HepG2 (cell line): ENCODE data around the gene RASAL1. TPM values are rescaled to one million over a fixed set of nuclear protein-coding genes. Genes with fewer than 3 reads are reported as not detected.

Source experiments
- ATAC-seq: fragments of 200-7000 bp; cut with Tn5 transposase; 3 replicates; pipeline ENCODE4 v1.9.1; 2020; ENCODE audit warnings: mild to moderate bottlenecking, moderate library complexity
- BruUV-seq: library from RNA; stranded (reverse); fragments of 400-500 nt; replicated peaks from 2 replicates; lab custom pipeline; 2021; lab: Mats Ljungman, UMichigan
- CTCF ChIA-PET: fragments of 300-600 bp; formaldehyde crosslinking; extraction: SDS; loops from one replicate; lab custom pipeline; 2021; ENCODE audit warnings: low total read pairs, inconsistent platforms, low intra/inter-chr PET ratio; lab: Yijun Ruan, JAX
- POLR2A ChIA-PET: fragments of 350-600 bp; sonication (Branson Sonifier 250); formaldehyde crosslinking; loops from one replicate; lab custom pipeline; 2020; ENCODE audit warnings: antibody characterized with exemption, inconsistent platforms; lab: Yijun Ruan, JAX
- DNase-seq: peaks from one replicate; pipeline ENCODE4 v3.0.0-alpha.2; 2015; ENCODE audit warnings: low spot score
- FAIRE-seq: peaks from 3 replicates; lab custom pipeline; 2011; peaks lifted over from hg19 to GRCh38; lab: Jason Lieb, UNC
- H2AFZ ChIP-seq: one replicate; pipeline ENCODE4 v1.6.1; 2011; ENCODE audit warnings: low read length, inconsistent platforms
- H3K27ac ChIP-seq: fragments of 300-600 bp; 3 replicates; pipeline ENCODE4 v1.8.0; 2011; ENCODE audit warnings: mixed run types, mild to moderate bottlenecking, mixed read lengths, low read length, inconsistent platforms; ENCODE audit not compliant: insufficient read depth; ENCODE audit errors: extremely low read length
- H3K27me3 ChIP-seq, 2 experiments: fragments of 200-600 bp in 1 of 2; 2 replicates in 1 of 2; 3 replicates in 1 of 2; pipeline versions ENCODE4 v1.6.0 to v1.8.0; 2011; ENCODE audit warnings: low read length in 2 of 2, mild to moderate bottlenecking in 2 of 2, moderate library complexity in 2 of 2, inconsistent platforms in 1 of 2; ENCODE audit not compliant: insufficient read depth in 2 of 2, control insufficient read depth in 1 of 2
- H3K36me3 ChIP-seq, 2 experiments: fragments of 200-600 bp in 1 of 2; replicated peaks in 1 of 2; 2 replicates in 1 of 2; 3 replicates in 1 of 2; pipeline versions ENCODE4 v1.5.1 to v1.8.0; 2011; ENCODE audit warnings: low read length in 2 of 2, inconsistent platforms in 1 of 2; ENCODE audit not compliant: insufficient read depth in 2 of 2, control insufficient read depth in 1 of 2
- H3K4me1 ChIP-seq: 2 replicates; pipeline ENCODE4 v1.5.1; 2012; ENCODE audit warnings: low read length, inconsistent platforms; ENCODE audit not compliant: insufficient read depth
- H3K4me2 ChIP-seq: 2 replicates; pipeline ENCODE4 v1.6.0; 2011; ENCODE audit warnings: low read depth, low read length, inconsistent platforms
- H3K4me3 ChIP-seq, 3 experiments: fragments of 200-600 bp in 1 of 3; sonication (generic), shearing (Covaris generic) in 1 of 3; replicated peaks in 1 of 3; 2 replicates each; pipeline ENCODE4 v1.5.1; 2011 to 2016; ENCODE audit warnings: low read length in 3 of 3, inconsistent platforms in 2 of 3, low read depth in 2 of 3, mild to moderate bottlenecking in 2 of 3, control low read depth in 1 of 3, mixed read lengths in 1 of 3; ENCODE audit not compliant: insufficient read depth in 1 of 3
- H3K79me2 ChIP-seq: one replicate; pipeline ENCODE4 v1.6.1; 2011; ENCODE audit warnings: low read length, inconsistent platforms; ENCODE audit not compliant: insufficient read depth
- H3K9ac ChIP-seq: 2 replicates; pipeline ENCODE4 v1.6.0; 2011; ENCODE audit warnings: mild to moderate bottlenecking, low read depth, low read length, inconsistent platforms; ENCODE audit not compliant: insufficient read depth
- H3K9me3 ChIP-seq: 2 replicates; pipeline ENCODE4 v1.5.1; 2012; ENCODE audit warnings: mild to moderate bottlenecking, low read length
- H4K20me1 ChIP-seq: 2 replicates; pipeline ENCODE4 v1.6.0; 2011; ENCODE audit warnings: inconsistent platforms, mild to moderate bottlenecking, low read length, moderate library complexity; ENCODE audit not compliant: insufficient read depth
- AGO2 ChIP-seq: fragments of 200-400 bp; formaldehyde crosslinking; optimal IDR thresholded peaks from 2 replicates; pipeline ENCODE3; 2017; ENCODE audit warnings: mild to moderate bottlenecking, low read depth, low read length, moderate library complexity
- AHR ChIP-seq: IDR thresholded peaks from 2 replicates; pipeline ENCODE4 v1.6.1; 2018; ENCODE audit warnings: missing genetic modification reagents, missing compliant biosample characterization
- ATF1 ChIP-seq: IDR thresholded peaks from 2 replicates; pipeline ENCODE4 v1.6.1; 2016; ENCODE audit warnings: mild to moderate bottlenecking, control low read depth
- JUNB ChIP-seq: sonication (generic); formaldehyde crosslinking; IDR thresholded peaks from 2 replicates; pipeline ENCODE4 v1.8.0; 2022; ENCODE audit warnings: missing genetic modification reagents, mild to moderate bottlenecking, borderline replicate concordance
- KLF9 ChIP-seq: IDR thresholded peaks from 2 replicates; pipeline ENCODE4 v1.6.1; 2016; ENCODE audit warnings: low read depth
- MEIS1 ChIP-seq: sonication (generic); formaldehyde crosslinking; IDR thresholded peaks from 2 replicates; pipeline ENCODE4 v1.9.0; 2021; ENCODE audit warnings: mild to moderate bottlenecking, missing genetic modification reagents, moderate library complexity, borderline replicate concordance
- MIXL1 ChIP-seq: IDR thresholded peaks from 2 replicates; pipeline ENCODE4 v1.6.1; 2016
- PRDM4 ChIP-seq: sonication (generic); formaldehyde crosslinking; IDR thresholded peaks from 2 replicates; pipeline ENCODE4 v1.9.0; 2021; ENCODE audit warnings: missing genetic modification reagents, borderline replicate concordance
- PRPF4 ChIP-seq: fragments of 200-400 bp; formaldehyde crosslinking; IDR thresholded peaks from 2 replicates; pipeline ENCODE4 v1.6.1; 2016; ENCODE audit warnings: low read length, low read depth; ENCODE audit not compliant: poor library complexity, severe bottlenecking
- RBFOX2 ChIP-seq: fragments of 200-400 bp; formaldehyde crosslinking; IDR thresholded peaks from 2 replicates; pipeline ENCODE4 v1.6.1; 2017; ENCODE audit warnings: low read depth, mild to moderate bottlenecking, low read length
- SIN3A ChIP-seq: IDR thresholded peaks from 2 replicates; pipeline ENCODE4 v1.6.1; 2011; ENCODE audit warnings: low read depth, mild to moderate bottlenecking, control low read depth, low read length, borderline replicate concordance
- SSRP1 ChIP-seq: IDR thresholded peaks from 2 replicates; pipeline ENCODE4 v1.6.1; 2016; ENCODE audit warnings: control low read depth
- U2AF2 ChIP-seq: fragments of 200-400 bp; formaldehyde crosslinking; IDR thresholded peaks from 2 replicates; pipeline ENCODE4 v1.6.1; 2017; ENCODE audit warnings: low read depth, mild to moderate bottlenecking, low read length
- ZHX1 ChIP-seq: sonication (generic); formaldehyde crosslinking; IDR thresholded peaks from 2 replicates; pipeline ENCODE4 v1.8.1; 2022; ENCODE audit warnings: low read depth, mild to moderate bottlenecking, missing genetic modification reagents
- ZMYM3 ChIP-seq: sonication (generic); formaldehyde crosslinking; IDR thresholded peaks from 2 replicates; pipeline ENCODE4 v1.5.1; 2020; ENCODE audit warnings: mild to moderate bottlenecking, missing genetic modification reagents
- ZNF337 ChIP-seq: sonication (generic); formaldehyde crosslinking; IDR thresholded peaks from 2 replicates; pipeline ENCODE4 v1.5.1; 2020; ENCODE audit warnings: missing genetic modification reagents, low read depth, mild to moderate bottlenecking, borderline replicate concordance
- ZNF33B ChIP-seq: sonication (generic); formaldehyde crosslinking; IDR thresholded peaks from 2 replicates; pipeline ENCODE4 v1.5.1; 2020; ENCODE audit warnings: mild to moderate bottlenecking, missing genetic modification reagents
- WGBS: methylation state at CpG from one replicate; pipeline ENCODE4 v1.1.6; 2017; ENCODE audit warnings: low lambda C conversion rate; 5-methylcytosine and 5-hydroxymethylcytosine counted together
- in situ Hi-C: cut with HindIII; loops from 2 replicates; pipeline ENCODE4 v1.10.0; 2017; ENCODE audit warnings: low pct_unique_long_range_greater_than_20kb; ENCODE audit not compliant: extremely low pct_ligation_motif_present
- intact Hi-C: fragments of 100-400 bp; cut with micrococcal nuclease; formaldehyde crosslinking; loops from one replicate; pipeline ENCODE4 v1.10.0; 2022; ENCODE audit not compliant: unreplicated experiment
- polyA plus RNA-seq, 8 experiments: library from polyadenylated mRNA; depleted of rRNA in 3 of 8; stranded (reverse) in 7 of 8; unstranded in 1 of 8; fragments of >200 nt; fragmentation: Illumina TruSeq in 4 of 8; extraction: Trizol in 4 of 8; gene quantifications; 2 replicates each; pipeline versions ENCODE4 v1.2.1 to v1.2.3, GENCODE V29; 2011 to 2016; ENCODE audit warnings: low read depth in 4 of 8, missing spikeins in 1 of 8, mixed read lengths in 1 of 8; ENCODE audit not compliant: insufficient read depth in 1 of 8
- total RNA-seq, 5 experiments: library from RNA; depleted of rRNA; stranded (reverse); fragments of >200 nt; fragmentation: Illumina TruSeq; extraction: Trizol; gene quantifications; 2 replicates each; pipeline ENCODE4 v1.2.3, GENCODE V29; 2016; ENCODE audit warnings: low read depth in 1 of 5
- TF ChIP-seq, protein P1 (sequence below): sonication (generic); formaldehyde crosslinking; IDR thresholded peaks from 2 replicates; pipeline ENCODE4 v1.4.0; 2020; ENCODE audit warnings: missing genetic modification reagents; ENCODE audit errors: not compliant biosample characterization

The RASAL1 gene
- total and polyA plus RNA-seq, 2 of the 13 experiments (the other 11 are each of a cell fraction or from before 2014, with no cell fraction given): not detected

DNA sequence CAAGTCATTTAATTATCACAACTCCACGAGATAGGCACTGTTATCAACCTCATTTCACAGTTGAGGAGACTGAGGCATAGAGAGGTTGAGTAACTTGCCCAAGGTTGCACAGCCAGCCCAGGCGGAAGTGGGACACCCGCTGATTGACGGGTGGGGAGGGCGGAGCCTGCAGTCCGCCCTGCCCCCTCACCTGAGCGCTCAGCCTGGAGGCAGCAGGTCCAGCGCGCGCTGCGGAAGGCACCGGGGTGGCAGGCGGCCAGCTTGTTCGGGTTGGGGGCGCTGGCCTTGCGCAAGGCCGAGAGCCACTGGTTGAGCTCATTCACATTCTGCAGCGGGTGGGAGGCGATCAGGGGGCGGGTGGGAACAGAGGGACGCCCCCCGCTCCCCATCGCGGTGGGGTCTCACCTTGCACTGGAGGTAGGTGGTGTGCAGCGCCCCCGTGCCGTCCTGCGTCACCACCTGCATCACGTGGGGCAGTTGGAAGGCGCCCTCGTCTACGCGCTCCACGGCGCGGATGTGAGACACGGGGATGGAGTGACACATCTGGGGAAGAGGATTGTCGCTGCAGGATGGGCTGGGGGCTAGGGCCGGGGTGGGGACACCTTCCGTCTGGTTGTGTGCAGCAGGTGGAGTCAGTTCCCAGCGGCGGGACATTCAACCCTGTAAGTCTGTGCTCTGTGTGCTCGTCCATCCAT lies 31.7 kb downstream of the RASAL1 start (continued):
- TF ChIP-seq ZHX1 (CRISPR knock-in tag): no peak
- TF ChIP-seq, all 625 proteins: peak for 12

DNA sequence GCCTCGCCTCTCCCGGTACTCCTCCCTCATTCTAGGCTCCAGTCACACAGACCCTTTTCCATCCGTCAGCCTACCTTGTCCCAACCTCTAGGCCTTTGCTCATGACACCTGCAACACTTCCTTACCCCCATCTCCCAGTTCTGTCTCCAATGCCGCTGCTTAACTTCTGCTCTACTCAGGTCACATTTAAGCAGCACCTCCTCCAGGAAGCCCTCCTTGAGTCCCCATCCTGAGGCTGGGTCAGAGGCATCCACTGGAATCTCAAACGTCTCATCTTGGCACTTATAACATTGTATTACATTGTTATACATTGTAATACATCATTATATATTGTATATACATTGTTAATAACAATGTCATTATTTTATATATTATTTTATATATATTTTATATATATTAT lies 32.8 kb downstream of the RASAL1 start:
- ChIA-PET POLR2A (no interaction called here), CTCF (interaction anchor here (1.6 kb wide), 1 partner anchor 54 kb away, joined by 3 read pairs; no protein-coding TSS in a partner anchor)
- no peak overlapping the region for H3K27ac ChIP-seq
- H3K4me1 ChIP-seq: peaks cover 16% of the 10 kb centered on the region
- H3K4me2 ChIP-seq: no peak overlapping the region
- DNase-seq (no peak), ATAC-seq (no peak), FAIRE-seq (no peak)
- no peak overlapping the region for H3K9ac ChIP-seq
- H4K20me1 ChIP-seq: no peaks in the 10 kb centered on the region
- H3K79me2 ChIP-seq: no peaks in the 10 kb centered on the region
- in situ Hi-C loops (no loop called here), intact Hi-C loops (no loop called here)
- H3K4me3 ChIP-seq: no peak overlapping the region
- no TSS peak for BruUV-seq
- no peaks in the 10 kb centered on the region for H3K36me3 ChIP-seq
- H2AFZ ChIP-seq: no peak overlapping the region
- 54% methylated on average over 5 of the region's 5 CpGs for WGBS
- H3K9me3 ChIP-seq: no peaks in the 10 kb centered on the region
- H3K27me3 ChIP-seq: peaks cover 0 to 2% of the 10 kb centered on the region in 2 experiments; a peak in 2 of 5 replicates
- TF ChIP-seq JUNB (CRISPR knock-in tag) (no peak), MIXL1 (no peak), ATF1 (CRISPR knock-in tag) (no peak), PRPF4 (no peak), AGO2 (no peak), ZNF33B (CRISPR knock-in tag) (no peak), SSRP1 (no peak), U2AF2 (no peak), PRDM4 (CRISPR knock-in tag) (no peak), SIN3A (no peak), MEIS1 (no peak), KLF9 (CRISPR knock-in tag) (no peak), RBFOX2 (no peak), ZNF337 (CRISPR knock-in tag) (no peak), ZMYM3 (no peak), AHR (no peak)
- TF ChIP-seq, protein P1, sequence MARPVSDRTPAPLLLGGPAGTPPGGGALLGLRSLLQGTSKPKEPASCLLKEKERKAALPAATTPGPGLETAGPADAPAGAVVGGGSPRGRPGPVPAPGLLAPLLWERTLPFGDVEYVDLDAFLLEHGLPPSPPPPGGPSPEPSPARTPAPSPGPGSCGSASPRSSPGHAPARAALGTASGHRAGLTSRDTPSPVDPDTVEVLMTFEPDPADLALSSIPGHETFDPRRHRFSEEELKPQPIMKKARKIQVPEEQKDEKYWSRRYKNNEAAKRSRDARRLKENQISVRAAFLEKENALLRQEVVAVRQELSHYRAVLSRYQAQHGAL (CRISPR knock-in tag): no peak
